ENCODE data around the gene SAFB. TPM values are rescaled to one million over a fixed set of nuclear protein-coding genes. Genes with fewer than 3 reads are reported as not detected.

Gene SAFB
- total RNA-seq, 1 experiment from 2014 or later, result 83.0 TPM

- no peaks in the 10 kb centered on the region; the same call in 1 of the 2 replicates for H3K4me1 ChIP-seq (ENCODE audit: control insufficient read depth, insufficient read depth, low read length)
- in situ Hi-C loops (cut with HindIII; ENCODE audit: low pct_unique_long_range_greater_than_20kb, low sequenced_read_pairs), result no loop called here
- ATAC-seq, result no peak
- no peaks in the 10 kb centered on the region for H3K9me3 ChIP-seq (ENCODE audit: control insufficient read depth, insufficient read depth, low read depth, low read length)
- DNase-seq (ENCODE audit: low read depth, low spot score), result no peak
- H3K27me3 ChIP-seq (ENCODE audit: control insufficient read depth, insufficient read depth, low read length), result no peaks in the 10 kb centered on the region
- no peaks in the 10 kb centered on the region for H3K36me3 ChIP-seq (ENCODE audit: control insufficient read depth, insufficient read depth, low read length)
- no TSS peak for BruUV-seq (replicated peaks)
- ChIA-PET CTCF (no interaction called here), POLR2A (no interaction called here)
- H3K4me3 ChIP-seq (ENCODE audit: low read depth in 2 of 2, low read length in 2 of 2), result no peak overlapping the region
- intact Hi-C loops (cut with micrococcal nuclease; ENCODE audit: unreplicated experiment), result no loop called here
- TF ChIP-seq TCF7L2 (IDR thresholded peaks at IDR 0.05; ENCODE audit: low read depth, low read length) (no peak), POLR2AphosphoS5 (IDR thresholded peaks at IDR 0.05; ENCODE audit: low read depth, low read length) (no peak), SIN3A (IDR thresholded peaks at IDR 0.05; ENCODE audit: borderline replicate concordance, insufficient read depth, low read depth, low read length) (no peak)
- TF ChIP-seq, protein P1, sequence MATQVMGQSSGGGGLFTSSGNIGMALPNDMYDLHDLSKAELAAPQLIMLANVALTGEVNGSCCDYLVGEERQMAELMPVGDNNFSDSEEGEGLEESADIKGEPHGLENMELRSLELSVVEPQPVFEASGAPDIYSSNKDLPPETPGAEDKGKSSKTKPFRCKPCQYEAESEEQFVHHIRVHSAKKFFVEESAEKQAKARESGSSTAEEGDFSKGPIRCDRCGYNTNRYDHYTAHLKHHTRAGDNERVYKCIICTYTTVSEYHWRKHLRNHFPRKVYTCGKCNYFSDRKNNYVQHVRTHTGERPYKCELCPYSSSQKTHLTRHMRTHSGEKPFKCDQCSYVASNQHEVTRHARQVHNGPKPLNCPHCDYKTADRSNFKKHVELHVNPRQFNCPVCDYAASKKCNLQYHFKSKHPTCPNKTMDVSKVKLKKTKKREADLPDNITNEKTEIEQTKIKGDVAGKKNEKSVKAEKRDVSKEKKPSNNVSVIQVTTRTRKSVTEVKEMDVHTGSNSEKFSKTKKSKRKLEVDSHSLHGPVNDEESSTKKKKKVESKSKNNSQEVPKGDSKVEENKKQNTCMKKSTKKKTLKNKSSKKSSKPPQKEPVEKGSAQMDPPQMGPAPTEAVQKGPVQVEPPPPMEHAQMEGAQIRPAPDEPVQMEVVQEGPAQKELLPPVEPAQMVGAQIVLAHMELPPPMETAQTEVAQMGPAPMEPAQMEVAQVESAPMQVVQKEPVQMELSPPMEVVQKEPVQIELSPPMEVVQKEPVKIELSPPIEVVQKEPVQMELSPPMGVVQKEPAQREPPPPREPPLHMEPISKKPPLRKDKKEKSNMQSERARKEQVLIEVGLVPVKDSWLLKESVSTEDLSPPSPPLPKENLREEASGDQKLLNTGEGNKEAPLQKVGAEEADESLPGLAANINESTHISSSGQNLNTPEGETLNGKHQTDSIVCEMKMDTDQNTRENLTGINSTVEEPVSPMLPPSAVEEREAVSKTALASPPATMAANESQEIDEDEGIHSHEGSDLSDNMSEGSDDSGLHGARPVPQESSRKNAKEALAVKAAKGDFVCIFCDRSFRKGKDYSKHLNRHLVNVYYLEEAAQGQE (IDR thresholded peaks at IDR 0.05; ENCODE audit: insufficient read depth in 1 of 2, low read depth in 2 of 2, low read length in 1 of 2), result no peak
- TF ChIP-seq, protein P2, sequence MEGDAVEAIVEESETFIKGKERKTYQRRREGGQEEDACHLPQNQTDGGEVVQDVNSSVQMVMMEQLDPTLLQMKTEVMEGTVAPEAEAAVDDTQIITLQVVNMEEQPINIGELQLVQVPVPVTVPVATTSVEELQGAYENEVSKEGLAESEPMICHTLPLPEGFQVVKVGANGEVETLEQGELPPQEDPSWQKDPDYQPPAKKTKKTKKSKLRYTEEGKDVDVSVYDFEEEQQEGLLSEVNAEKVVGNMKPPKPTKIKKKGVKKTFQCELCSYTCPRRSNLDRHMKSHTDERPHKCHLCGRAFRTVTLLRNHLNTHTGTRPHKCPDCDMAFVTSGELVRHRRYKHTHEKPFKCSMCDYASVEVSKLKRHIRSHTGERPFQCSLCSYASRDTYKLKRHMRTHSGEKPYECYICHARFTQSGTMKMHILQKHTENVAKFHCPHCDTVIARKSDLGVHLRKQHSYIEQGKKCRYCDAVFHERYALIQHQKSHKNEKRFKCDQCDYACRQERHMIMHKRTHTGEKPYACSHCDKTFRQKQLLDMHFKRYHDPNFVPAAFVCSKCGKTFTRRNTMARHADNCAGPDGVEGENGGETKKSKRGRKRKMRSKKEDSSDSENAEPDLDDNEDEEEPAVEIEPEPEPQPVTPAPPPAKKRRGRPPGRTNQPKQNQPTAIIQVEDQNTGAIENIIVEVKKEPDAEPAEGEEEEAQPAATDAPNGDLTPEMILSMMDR (IDR thresholded peaks at IDR 0.05), result no peak
- H3K27ac ChIP-seq (ENCODE audit: low read length), result no peak overlapping the region
These were observed 12.5 kb downstream of the SAFB start for GRCh38 chr19:5635427-5635826.

DNA sequence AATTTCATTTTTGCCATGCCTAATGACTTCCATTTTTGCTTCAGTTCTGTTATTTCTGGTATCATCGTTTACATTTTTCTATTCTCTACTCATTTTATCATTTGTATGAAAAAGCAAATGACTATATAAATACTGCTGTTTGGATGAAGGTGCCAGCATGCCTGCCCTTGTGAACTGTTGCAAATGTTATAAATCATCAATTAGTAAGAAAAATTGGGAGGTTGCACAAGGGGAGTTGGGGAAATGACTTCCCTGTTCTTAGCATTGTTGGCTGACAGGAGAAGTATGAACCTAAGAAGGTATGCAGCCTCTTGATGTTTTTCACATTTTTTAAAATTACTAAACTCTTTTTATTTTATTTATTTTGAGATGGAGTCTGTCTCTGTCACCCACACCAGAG, 15.1 kb downstream of the SAFB start:
- CTCF ChIA-PET, result interaction anchor here (0.6 kb wide), 1 partner anchor 697 kb away, joined by 3 read pairs; no protein-coding TSS in a partner anchor
- H3K4me1 ChIP-seq (ENCODE audit: control insufficient read depth, insufficient read depth, low read length), result no peaks in the 10 kb centered on the region
- BruUV-seq (replicated peaks), result no TSS peak
- in situ Hi-C loops (cut with HindIII; ENCODE audit: low pct_unique_long_range_greater_than_20kb, low sequenced_read_pairs), result no loop called here
- POLR2A ChIA-PET, result no interaction called here
- peaks cover 3% of the 10 kb centered on the region; the same call in 1 of the 2 replicates for H3K36me3 ChIP-seq (ENCODE audit: control insufficient read depth, insufficient read depth, low read length)
- no peak for TF ChIP-seq TCF7L2 (IDR thresholded peaks at IDR 0.05; ENCODE audit: low read depth, low read length)
- TF ChIP-seq, protein P1 (IDR thresholded peaks at IDR 0.05; ENCODE audit: insufficient read depth in 1 of 2, low read depth in 2 of 2, low read length in 1 of 2), result no peak
- no peak overlapping the region for H3K27ac ChIP-seq (ENCODE audit: low read length)
- no peaks in the 10 kb centered on the region for H3K27me3 ChIP-seq (ENCODE audit: control insufficient read depth, insufficient read depth, low read length)
- no peak for ATAC-seq
- H3K9me3 ChIP-seq (ENCODE audit: control insufficient read depth, insufficient read depth, low read depth, low read length), result no peaks in the 10 kb centered on the region
- no peak overlapping the region for H3K4me3 ChIP-seq (ENCODE audit: low read depth in 2 of 2, low read length in 2 of 2)
- DNase-seq (ENCODE audit: low read depth, low spot score), result no peak
- intact Hi-C loops (cut with micrococcal nuclease; ENCODE audit: unreplicated experiment), result no loop called here

Measured in Panc1 (cell line).